NCI-H69 (cell line): ENCODE data around the gene TRPM8.

Source experiments
- DNase-seq: peaks from one replicate; lab custom pipeline; 2025; lab: John Stamatoyannopoulos, UW

TRPM8 gene

DNA sequence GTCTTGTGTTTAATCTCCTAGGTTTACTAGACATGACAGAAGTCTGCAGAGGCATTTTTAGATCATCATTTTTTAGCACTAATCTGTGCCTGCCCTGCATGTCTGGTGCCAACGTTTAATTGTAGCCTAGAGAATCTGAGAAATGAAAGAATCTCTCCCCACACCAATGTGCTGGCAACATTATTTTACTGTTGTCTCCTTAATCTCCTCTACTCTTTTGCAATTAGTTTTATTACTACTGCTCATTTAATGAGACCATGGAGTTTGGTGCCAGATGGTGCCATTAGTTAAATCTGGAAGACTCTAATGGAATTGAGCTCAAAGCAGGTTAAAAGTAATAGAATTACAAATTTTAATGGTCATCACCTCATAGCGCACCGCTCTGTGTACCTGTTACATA is 129.3 kb downstream of the TRPM8 start:
- peak; percentile 46 for DNase-seq

DNA sequence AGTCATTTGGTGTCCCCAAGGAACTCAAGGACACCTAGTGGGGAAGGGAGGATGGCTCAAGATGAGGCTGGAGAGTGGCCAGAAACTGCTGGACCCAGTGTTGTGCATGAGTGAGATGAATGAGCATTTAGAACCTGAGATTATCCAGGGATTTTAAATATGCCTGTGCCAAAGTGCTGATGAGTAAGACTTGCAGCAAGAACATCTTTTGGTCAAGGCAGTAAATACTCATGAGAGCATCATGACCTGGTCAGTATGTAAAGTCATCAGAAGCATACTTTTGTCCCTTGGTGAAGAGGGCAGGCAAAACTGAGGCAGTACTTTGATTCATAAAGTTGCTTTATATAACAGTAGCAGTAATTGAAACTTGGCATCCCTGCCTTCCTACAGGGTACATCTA is 130.2 kb downstream of the TRPM8 start:
- no peak for DNase-seq

DNA sequence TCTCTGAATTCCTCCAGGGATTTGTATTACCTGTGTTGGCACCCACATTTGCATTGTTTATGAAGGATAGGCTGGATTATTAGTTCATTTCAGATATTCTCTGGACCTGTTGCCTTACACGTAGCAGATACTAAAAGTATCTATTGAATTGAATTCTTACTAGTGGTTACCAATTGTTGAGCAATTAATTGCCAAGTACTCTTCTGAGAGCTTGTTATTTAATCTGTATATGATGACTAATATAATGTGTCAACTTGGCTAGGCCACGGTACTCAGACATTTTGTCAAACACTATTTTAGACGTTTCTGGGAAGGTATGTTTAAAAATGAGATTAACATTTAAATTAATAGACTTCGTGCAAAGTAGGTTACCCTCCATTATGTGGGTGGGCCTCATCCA is 130.9 kb downstream of the TRPM8 start:
- no peak for DNase-seq

DNA sequence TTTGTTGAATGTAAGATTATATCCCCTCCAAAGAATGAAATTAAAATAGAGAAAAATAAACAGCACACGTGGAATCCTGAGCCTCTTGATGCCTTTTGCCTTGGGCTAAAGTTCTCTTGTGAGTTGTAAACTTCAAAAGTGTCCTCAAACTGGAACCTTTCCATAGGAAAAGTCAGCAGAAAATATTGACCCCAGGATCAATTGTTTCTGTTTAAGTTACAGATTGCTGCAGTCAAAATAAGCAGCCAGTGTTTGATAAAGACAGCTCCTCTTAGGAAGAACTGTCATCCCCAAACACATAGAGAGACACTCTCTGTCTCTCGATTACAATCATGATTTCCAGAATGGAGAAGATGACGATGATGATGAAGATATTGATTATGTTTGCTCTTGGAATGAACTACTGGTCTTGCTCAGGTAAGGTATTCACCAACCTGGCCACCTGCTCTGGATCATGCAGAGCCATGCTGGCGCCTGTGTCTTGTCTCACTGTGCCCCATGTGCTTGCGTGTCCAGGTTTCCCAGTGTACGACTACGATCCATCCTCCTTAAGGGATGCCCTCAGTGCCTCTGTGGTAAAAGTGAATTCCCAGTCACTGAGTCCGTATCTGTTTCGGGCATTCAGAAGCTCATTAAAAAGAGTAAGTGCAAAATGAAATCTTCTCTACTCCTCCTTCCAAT is 133.4 kb downstream of the TRPM8 start, which contains the start of gene SPP2:
SPP2 (plus strand) TSS at position 248 of the 681 bp plus-strand sequence; CDS start at position 333, 85 bp downstream.
- DNase-seq: no peak

DNA sequence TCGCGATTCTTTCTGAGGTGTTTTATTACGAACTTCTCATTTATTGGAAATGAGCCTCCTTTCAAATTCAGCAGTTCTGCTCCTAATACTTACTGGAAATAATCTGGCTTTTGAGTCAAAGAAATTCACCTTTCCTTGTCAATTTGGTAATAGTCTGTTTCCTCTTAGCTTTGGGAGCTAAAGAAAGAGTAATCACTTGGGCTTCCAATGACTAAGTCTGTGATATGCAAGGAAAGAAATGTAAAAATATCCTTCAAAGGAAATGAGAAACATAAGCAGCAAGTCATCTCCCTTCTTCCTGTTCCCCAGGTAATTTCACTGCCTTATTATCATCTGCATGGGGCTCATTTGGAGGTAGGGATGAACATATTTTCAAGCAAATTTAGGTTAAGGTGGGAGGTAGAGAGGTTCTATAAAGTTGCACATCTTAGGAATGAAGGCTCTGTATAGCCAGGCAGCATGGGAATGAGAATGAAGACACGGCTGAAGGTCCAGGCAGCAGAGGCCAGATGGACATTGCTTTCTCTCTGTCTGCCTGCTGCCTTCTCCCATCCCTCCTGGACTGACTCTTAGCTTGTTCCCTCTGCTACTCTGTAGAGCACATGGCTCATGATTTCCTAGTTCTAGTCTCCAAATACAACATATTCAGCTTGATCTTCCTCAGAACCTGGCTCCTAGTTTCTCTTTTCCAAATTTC is 134.3 kb downstream of the TRPM8 start:
- no peak for DNase-seq

DNA sequence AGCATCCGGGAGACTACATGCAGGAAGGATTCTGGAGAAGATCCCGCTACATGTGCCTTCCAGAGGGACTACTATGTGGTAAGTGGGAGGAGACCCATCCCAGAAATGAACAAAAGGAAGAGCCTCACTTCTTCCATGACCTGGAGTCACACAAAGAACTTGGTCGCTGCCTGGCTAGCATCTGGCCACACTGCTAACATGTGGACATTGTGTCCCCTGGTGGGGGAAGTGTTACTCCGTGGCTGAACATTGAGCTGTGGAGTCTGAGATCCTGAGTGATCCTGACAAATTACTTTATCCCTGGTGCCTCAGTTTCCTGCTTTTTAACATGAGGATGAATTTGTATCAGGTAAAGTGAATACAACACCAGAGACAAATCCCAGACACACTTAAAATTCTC is 141.7 kb downstream of the TRPM8 start:
- no peak for DNase-seq

DNA sequence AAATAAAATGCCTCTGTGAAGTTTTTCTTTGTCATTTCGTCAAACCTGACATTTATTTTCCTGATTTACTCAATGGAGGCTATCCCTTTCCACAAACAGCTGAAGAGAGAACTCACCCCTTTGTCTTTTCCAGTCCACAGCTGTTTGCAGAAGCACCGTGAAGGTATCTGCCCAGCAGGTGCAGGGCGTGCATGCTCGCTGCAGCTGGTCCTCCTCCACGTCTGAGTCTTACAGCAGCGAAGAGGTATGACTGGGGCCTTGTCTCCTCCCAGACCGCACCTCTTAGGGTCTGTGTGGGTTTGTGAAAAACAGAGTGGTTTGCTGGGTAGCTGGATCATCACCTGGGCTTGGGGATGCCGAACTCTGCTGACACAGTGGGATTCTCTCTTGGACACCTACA is 143.1 kb downstream of the TRPM8 start:
- DNase-seq: peak; percentile 71

DNA sequence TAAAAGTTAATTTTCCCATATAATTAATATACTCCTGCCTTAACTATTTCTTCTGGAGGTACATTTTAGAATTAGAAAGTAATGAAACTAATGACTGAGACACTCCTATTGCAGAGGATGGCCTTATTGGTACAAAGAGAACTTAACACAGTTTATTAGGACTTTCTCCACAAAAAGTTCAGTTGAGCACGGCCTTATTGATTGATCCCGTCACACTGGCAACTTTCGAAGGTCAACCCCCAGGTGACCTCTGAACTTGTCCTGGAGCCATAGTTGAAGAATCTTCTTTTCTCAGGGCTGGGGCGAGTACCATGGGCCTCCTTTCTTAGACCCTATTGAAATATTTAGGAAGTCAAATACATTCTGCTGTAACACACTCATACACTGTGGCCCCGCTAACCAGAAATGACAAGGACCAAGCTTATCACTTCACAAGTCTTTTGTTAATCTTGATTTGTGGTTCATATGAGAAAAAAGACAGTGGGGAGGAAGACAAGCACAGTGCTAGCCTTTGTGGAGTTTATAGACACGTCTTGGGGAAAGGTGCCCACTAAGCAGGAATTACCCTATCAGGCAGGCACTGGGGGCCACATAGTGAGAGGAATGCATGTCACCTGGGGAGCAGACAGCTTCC is 144.6 kb downstream of the TRPM8 start:
- DNase-seq: no peak

DNA sequence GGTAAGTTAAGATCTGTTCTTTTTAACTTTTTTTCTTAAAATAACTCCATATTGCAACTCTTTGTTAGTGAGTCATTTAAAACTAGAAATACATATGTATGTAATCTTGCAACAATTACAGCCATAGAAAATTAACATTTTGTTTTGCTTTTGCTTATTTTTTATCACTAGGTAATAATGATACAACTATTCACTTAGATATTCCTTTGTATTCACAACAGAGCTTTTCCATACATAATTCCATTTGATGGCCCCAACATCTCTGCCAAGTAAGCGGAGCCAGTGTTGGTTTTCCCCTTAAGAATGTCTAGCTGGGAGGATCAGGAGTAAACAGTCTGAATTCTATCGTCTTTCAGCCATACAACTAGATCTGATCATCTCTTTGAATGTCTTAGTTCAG is 149.4 kb downstream of the TRPM8 start:
- no peak for DNase-seq
